Right lung (tissue), 5 donors: ENCODE measurements around the gene FLRT2. TPM values are rescaled to one million over a fixed set of nuclear protein-coding genes. Genes with fewer than 3 reads are reported as not detected.

Experiments used
- DNase-seq, 2 donors: peaks; one replicate each; pipeline ENCODE4 v3.0.0-alpha.2; 2013
- polyA plus RNA-seq, 5 donors: library from polyadenylated mRNA; unstranded; fragments of 120-200 nt; gene quantifications; one replicate each; pipeline versions ENCODE4 v1.2.1 to v1.2.3, GENCODE V29; 2013; ENCODE audit warnings: inconsistent platforms in 1 of 5, low replicate concordance in 1 of 5; ENCODE audit not compliant: insufficient read length in 5 of 5, insufficient read depth in 1 of 5

Gene FLRT2
- polyA plus RNA-seq, 5 donors: 30.7 to 49.4 (median 44.5) TPM

- DNase-seq: no peak
These were observed 96.1 kb downstream of the FLRT2 start for GRCh38 chr14:85625925-85626585.

- no peak for DNase-seq
These were observed 104.3 kb downstream of the FLRT2 start for GRCh38 chr14:85634205-85634604.

DNA sequence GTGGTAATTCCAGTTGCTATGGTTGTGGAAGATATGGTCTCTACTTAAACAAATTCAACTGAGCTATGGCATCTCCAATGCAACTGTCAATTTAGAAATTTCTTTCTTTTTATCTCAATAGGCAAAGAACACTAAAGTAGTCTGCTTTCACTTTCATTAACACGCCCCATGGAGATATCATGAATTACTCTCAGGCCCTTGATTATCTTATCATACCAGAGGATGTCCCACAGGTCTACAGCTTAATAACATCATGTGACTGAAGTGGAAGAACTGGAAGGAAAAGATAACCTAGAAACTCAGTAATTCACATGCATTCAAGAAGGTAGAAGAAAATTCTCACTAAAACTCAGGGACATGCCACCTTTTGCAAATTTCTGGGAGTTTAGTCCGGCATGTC, 114.3 kb downstream of the FLRT2 start:
- DNase-seq: no peak

- DNase-seq: no peak
These were observed 123.1 kb downstream of the FLRT2 start for GRCh38 chr14:85653029-85653428.

GRCh38 chr14:85660243-85660922, 130.4 kb downstream of the FLRT2 start:
- DNase-seq: no peak

GRCh38 chr14:85662096-85662495, 132.2 kb downstream of the FLRT2 start:
- DNase-seq: no peak

GRCh38 chr14:85663256-85663655, 133.3 kb downstream of the FLRT2 start:
- no peak for DNase-seq

DNA sequence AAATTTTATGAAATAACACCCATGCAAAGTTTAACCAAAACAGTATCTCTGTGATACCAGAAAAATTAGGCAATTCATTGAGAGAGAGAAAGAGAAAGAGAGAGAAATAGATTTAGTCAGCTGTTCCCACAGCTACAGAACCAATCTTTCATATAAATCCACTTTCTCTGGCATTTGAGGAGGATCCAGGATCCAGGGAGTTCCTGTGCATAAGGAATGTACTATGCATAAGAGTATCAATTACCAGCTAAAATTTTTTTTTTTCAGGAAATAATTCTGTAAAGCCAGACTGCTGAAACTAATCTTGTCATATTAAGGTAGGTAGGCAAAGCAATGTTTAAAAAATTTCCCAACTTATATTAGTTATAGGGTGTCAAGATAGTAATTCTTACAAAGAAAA, 133.7 kb downstream of the FLRT2 start:
- DNase-seq: no peak

DNA sequence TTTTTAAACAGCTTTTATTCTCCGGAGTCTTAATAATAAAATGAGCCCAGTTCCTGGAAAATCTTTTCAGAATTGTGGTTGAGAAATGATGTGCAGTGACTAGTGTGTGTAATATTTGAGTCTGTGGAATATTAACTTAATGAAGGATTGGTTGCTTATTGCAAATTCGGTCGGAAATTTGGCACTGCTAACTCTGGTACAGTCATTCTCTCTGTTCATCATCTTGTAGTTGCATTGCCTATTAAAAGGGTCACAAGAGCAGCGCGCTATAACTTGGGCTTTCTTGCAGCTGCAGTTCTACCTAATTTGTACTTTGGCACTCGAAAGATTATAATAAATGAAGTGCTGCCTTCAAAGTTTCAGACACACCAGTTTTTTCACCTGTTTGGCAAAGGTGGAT, 146.0 kb downstream of the FLRT2 start:
- no peak for DNase-seq

DNA sequence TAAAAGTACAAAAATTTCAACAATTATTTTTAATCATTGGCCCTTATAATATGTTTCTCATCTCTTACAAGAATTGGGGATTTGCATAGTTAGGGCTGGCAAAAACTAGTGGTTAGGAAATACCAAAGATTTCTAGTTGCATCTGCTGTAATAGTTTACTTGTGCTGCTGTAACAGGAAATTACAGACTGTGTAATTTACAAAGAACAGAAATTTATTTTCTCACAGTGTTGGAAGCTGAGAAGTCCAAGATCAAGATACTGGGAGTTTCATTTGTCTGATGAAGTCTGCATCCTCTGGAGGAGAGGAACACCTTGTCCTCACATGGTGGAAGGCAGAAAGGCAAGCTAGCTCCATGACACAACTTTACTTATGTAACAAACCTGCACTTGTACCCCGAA, 157.0 kb downstream of the FLRT2 start:
- no peak for DNase-seq

DNA sequence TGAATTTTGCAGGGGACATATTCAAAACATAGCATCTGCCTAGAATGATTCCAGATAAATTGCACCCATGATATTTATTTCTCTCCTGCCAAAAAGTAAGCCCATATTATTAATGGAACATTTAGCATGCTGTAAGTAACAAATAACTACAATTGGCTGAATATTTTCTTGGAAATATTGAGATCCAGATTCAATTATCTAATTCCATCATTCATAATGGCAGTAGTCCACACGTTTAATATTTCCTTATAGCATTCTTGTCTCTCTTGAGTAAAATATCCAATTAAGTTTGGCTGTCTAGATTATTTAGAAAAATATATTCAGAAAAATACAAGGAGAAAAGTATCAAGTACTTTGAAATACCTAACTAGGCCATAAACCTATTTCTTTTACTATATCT, 157.5 kb downstream of the FLRT2 start:
- no peak for DNase-seq

- DNase-seq: no peak
These were observed 158.1 kb downstream of the FLRT2 start for GRCh38 chr14:85688006-85688405.

DNA sequence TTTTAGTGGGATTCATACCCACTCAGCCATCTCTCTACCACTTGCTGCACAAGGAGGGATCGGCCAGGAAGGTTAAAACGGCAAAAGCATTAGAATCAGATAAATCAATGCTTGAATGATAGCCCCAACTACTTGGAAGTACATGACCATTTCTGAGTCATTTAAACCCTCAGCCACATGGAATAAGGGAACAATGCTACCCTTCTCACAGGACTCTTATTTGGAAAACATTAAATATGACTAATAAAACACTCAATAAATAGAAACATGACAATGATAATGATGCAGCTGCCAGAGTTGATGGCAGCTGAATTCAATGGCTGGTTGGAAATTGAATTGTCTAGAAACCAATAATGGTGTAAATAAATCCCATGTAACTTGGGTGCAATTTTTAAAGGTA, 165.4 kb downstream of the FLRT2 start:
- no peak for DNase-seq

GRCh38 chr14:85701116-85701515, 171.2 kb downstream of the FLRT2 start:
- DNase-seq: no peak

- no peak for DNase-seq
These were observed 171.8 kb downstream of the FLRT2 start for GRCh38 chr14:85701763-85702162.

DNA sequence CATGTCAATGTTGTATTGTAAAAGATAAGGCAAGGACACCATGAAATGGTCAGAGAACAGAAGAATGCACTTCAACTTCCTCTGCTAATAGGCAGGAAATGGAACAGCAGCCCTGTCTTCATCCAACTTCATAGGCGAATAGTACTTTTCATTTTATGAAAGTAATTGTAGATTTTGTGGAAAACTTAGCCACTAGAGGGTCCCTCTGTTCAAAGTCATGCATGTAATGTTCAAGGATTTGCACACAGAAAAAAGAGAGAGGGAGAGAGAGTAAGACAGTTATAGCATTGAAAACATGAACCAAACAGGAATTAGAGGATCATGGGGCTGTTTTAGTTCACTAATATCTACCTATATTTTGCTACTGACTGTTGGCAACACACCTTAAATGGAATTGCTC, 172.2 kb downstream of the FLRT2 start:
- DNase-seq: no peak

DNA sequence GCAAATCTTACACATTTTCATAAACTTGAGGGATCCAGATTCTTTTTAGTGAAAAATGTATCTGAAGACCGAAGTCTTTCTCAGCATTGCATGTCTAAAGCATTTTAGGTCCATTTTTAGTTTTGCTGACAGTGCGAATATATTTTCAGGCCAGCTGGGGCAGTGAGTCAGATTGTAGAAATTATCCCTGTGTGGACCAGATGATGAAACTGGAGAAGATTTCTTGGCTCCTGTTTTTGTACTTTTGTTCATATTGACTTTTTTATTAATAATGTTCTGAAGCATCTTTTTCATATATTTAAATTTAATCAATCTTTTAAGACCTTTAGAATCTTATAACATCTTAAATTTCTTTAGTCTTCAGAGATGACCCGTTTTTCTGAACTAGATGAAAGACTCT, 173.1 kb downstream of the FLRT2 start:
- no peak for DNase-seq
